ENCODE results near the gene SIX2.
A peak's percentile ranks its signal among the peaks of the same experiment; 100 is the strongest.

The SIX2 gene

DNA sequence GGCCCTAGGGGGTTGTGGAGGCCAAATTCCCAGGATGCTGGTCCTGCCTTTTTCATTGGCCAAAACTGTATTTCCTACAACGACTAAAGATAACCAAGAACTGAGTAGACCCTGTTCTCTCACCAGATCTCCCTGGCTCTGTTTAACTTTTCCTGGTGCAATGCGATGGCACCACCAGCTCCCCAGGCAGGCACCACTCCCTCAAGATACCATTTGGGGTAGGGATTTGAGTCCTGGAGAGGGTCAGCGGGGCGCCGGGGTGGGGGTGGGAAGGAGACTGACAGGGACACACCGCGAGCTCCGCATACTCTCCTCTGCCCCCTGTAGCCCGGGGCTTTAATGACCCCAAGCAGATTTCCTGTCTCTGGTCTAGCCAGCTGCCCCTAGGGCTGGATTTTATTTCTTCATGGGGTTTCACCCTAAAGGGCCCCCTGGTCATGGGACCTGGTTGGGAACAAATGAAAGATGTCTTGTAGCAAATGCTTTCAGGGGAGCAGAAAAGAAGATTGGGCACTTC, 7.3 kb downstream of the SIX2 start:
- no peak for DNase-seq (ENCODE audit: low spot score)

DNA sequence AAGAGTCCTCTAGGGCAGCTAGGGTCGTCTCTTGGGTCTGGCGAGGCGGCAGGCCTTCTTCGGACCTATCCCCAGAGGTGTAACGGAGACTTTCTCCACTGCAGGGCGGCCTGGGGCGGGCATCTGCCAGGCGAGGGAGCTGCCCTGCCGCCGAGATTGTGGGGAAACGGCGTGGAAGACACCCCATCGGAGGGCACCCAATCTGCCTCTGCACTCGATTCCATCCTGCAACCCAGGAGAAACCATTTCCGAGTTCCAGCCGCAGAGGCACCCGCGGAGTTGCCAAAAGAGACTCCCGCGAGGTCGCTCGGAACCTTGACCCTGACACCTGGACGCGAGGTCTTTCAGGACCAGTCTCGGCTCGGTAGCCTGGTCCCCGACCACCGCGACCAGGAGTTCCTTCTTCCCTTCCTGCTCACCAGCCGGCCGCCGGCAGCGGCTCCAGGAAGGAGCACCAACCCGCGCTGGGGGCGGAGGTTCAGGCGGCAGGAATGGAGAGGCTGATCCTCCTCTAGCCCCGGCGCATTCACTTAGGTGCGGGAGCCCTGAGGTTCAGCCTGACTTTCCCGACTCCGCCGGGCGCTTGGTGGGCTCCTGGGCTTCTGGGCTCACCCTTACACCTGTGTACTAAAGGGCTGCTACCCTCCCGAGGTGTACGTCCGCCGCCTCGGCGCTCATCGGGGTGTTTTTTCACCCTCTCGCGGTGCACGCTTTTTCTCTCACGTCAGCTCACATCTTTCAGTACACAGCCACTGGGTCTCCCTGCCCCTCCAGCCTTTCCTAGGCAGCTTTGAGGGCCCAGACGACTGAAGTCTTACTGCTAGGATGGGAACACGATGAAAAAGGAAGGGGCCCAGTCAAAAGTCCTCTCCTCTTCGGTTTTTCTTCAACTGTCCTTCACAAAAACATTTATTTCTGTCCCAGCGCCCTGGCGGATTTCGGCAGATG, 8.1 kb downstream of the SIX2 start:
- no peak for DNase-seq (ENCODE audit: low spot score)

DNA sequence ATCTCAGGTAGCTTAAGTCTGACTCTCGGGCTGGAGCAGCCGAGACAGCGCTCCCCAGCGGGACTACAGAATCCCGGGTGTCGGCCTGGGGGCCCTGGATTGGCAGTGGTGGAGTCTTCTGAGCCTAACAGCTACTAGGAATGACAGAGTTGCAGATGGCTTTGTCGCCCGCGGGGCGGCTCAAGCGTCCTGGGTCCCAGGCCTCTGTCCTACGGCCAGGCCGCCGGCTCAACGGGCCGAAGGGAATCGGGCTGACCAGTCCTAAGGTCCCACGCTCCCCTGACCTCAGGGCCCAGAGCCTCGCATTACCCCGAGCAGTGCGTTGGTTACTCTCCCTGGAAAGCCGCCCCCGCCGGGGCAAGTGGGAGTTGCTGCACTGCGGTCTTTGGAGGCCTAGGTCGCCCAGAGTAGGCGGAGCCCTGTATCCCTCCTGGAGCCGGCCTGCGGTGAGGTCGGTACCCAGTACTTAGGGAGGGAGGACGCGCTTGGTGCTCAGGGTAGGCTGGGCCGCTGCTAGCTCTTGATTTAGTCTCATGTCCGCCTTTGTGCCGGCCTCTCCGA, 8.8 kb downstream of the SIX2 start:
- DNase-seq (ENCODE audit: low spot score) = no peak

DNA sequence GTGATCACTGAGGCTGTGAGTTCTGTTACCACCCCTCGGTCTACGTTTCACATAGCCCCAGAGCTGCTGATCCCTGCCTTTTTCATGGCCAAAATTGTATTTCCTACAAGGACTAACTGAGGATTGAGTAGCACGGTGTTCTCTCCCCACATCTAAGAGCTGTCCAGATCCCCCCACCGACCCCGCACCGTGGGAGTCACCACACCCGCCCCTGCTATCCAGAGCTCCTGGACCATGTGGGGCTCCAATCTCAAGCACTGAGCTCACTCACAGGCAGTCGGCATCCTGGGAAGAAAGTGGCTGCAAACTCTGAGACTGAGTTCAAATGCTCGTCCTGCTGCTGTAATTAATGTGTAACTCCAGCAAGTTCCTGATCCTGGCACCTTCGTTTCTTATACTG, 9.7 kb downstream of the SIX2 start:
- DNase-seq (ENCODE audit: low spot score) = no peak

DNA sequence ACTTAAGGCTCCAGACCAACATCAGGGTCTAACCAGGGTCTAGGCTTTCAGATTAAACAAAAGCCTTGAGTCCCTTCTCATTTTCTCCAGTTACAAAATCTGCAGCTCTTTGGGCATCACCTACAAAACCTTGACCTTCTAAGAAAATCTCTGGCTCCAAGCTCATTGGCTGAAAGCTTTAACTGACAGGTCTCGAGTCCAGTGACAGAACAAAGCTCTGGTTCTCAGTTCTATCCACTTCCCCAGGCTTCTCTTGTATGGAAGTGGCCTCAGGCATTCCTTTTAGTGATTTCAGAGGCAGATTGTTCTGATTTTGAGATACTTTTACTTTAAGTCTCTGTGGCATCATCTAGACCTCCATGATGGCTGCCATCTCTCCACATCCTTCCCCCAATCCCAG, 11.3 kb downstream of the SIX2 start:
- DNase-seq (ENCODE audit: low spot score) = no peak

DNA sequence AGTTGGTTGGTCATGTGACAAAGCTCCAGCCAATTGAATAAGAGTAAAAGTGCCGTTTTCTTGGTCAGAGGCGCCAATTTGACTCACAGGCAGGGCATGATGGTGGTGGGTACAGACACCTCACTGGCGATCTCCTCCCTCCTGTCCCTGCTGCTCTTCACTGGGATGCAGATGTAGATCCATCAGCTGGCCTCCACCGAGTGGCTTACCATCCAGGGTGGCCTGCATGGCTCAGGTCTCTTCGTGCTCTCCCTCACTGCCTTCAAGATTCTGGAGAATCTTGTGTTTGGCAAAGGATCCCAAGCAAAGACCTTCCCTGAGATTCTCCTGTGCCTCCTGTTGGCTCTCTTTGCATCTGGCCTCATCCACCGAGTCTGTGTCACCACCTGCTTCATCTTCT, 12.9 kb downstream of the SIX2 start:
- DNase-seq (ENCODE audit: low spot score) = no peak

DNA sequence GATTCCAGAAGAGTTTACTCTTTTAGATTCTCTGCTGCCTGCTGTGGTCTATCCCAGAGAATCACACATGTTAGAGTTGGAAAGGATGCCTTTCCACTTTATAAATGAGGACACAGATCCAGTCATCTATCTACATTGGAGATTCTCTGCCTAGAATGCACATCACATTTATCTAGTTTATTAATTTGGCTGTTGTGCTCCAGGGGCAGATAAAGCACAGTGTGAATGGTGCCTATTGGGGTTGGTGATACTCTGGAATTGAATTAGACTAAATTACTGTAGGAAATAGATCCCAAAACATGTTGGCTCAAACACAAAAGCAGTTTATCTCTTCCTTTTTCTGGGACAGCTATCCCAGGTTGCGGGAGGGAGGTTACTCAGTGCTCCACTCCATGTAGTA, 14.9 kb downstream of the SIX2 start:
- DNase-seq (ENCODE audit: low spot score) = no peak

DNA sequence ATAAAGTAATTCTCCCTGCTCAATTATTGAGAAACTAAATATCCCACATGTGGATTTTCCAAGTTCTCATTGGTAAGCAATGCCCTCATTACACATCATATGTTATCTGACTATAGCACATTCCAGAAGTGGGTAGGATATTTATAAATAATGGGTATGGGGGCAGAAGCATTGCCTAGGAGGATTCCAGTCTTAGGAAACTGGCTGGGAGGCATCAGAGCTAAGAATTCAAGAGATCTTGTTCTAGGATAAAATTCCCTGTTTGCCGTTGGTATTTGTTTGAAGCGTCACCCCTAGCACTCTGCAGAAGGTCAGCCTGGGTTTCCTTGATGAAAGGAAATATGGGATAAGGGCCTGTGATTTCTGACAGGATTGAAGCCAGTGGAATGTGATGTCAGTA, 20.1 kb downstream of the SIX2 start:
- no peak for DNase-seq (ENCODE audit: low spot score)

DNA sequence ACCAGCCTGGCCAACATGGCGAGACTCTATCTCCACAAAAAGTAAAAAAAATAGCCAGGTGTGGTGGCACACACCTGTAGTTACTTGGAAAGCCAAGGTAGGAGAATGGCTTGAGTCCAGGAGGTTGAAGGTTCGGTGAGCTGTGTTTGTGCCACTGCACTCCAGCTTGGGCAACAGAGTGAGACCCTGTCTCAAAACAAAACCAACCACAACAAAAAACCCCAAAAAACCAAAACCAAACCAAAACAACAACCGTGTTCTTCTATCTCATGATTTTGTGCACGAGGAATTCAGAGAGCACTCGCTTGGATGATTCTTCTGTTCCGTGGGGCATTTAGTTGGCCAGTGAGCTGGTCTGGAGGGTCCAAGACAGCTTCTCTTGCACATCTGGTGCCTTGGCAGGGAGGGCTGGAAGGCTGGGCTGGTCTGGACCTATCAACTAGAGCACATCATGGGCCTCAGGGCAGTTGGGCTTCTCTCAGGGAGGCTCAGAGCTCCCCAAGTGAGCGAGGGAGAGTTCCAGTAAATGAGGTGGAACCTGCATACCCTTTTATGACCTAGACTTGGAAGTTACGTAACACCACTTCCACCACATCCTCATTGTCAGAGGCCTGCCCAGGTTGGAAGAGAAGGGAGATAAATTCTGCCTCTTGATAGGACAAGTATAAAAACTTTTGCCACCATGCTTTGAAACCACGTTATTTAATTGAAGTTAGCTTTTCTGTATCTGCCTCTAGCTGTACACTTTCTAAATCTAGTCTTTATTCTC, 25.2 kb downstream of the SIX2 start:
- DNase-seq (ENCODE audit: low spot score) = no peak

DNA sequence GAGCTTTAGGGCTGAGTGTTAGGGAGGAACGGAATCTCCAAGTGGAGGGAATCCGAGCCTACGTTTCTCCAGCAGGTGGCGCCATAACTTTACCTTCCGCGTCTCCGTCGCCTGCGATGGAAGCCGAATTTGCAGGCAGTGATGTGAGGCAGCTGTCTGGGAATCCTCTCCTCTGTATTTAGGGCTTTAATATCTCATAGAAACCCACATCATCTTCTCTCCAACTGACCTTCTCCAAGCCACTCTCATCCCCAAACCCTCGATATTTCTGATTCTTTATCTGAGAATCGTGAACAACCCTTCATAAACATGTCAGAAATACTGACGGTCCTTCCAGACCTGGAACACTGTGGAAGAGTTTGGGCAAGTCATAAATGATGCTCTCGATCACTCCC, 27.5 kb downstream of the SIX2 start:
- peak; percentile 84 for DNase-seq (ENCODE audit: low spot score)

DNA sequence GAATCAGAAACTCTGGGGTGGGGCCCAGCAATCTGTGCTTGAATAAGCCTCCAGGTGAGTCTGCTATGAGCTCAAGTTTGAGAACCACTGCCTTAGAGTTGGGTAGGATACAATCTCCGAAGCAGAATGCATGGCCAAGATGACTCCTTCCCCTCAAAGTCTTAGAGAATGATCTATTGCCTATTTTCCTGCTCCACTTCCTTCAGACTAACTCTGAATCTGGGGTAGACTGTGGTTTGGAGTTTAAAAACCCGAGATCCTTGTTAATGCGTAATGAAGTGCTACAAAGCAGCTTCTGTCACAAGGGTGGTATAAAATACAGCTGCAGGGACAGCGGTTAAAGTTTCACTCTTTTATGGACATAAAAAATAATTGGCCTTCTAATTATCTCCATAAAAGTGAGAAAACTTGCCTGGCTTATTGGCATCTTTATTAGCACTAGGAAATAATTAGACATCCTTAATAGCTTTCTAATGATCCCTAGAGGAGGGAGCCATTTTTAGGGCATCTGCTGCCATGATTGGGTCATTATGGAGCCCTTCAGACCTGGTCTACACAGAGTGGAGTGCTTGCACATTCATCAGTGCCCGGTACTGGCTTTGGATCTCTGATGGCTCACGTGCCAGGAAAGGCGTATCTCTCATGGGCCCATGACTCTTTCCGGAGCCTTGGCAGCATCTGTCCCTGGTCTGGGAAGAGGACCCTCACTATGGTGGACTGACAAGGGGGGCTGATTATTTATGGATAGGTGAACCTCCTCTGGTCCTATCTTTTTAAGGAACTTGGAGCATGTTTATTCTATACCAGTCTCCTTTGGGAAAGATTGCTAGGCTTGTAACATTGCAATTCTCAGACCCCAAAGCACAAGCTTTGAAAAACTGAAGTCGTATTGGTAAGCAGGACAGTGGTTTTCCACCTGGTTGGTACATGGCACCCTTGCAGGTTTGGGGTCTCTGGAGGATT, 28.2 kb downstream of the SIX2 start:
- no peak for DNase-seq (ENCODE audit: low spot score)

DNA sequence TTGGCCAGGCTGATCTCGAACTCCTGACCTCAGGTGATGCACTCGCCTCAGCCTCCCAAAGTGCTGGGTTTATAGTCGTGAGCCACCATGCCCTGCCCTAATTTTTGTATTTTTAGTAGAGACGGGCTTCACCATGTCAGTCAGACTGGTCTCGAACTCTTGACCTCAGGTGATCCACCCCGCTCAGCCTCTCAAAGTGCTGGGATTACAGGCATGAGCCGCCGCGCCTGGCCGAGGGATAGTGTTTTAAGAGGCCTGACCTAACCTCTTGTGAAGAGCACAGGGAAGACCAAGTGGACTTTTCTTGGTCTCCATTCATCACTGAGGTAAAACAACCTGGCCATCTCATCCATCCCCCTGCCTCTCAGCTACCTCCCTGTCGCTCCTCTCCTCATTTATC, 29.7 kb downstream of the SIX2 start:
- DNase-seq (ENCODE audit: low spot score) = no peak

DNA sequence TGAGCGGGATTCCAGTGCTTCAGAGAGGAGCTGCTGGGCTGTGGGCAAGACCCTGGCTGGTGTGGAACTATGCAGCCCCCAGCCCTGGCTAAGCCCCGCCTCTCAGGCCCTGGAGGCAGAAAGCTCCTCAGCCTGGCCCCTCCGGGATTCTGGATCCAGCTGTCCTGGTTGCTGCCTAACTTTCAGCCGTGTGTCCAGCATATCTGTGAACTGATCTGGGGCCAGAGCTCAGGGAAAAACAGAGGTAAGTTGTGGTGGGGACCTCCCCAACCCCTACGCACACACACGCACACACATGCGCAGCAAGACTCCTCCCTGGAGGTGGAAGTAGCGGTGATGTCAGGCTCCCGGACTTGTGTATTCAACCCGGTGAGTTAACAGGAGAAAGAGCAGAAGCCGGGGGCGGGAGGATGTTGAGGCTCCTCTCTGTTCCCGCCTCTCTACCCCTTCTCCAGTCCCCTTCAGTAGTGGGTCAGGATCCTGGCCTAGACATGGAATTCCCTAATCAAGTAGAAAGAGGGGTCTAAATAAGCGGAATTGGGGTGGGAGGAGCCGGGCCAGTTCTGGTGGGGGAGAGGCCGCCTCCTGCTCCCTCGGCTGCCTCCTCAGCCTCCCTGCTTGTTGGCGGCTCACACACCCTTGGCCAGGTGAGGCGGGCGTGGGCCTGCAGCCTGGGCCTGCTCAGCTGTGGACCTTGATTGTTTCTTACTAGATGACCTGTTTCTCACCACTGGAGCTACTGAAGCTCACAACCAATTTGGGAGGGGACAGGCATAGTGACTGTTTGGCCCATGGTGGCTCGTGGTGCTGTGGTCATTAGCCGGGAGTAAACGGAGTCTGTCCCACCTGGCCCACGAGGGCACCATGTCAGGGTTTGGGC, 33.4 kb downstream of the SIX2 start:
- DNase-seq (ENCODE audit: low spot score) = no peak

DNA sequence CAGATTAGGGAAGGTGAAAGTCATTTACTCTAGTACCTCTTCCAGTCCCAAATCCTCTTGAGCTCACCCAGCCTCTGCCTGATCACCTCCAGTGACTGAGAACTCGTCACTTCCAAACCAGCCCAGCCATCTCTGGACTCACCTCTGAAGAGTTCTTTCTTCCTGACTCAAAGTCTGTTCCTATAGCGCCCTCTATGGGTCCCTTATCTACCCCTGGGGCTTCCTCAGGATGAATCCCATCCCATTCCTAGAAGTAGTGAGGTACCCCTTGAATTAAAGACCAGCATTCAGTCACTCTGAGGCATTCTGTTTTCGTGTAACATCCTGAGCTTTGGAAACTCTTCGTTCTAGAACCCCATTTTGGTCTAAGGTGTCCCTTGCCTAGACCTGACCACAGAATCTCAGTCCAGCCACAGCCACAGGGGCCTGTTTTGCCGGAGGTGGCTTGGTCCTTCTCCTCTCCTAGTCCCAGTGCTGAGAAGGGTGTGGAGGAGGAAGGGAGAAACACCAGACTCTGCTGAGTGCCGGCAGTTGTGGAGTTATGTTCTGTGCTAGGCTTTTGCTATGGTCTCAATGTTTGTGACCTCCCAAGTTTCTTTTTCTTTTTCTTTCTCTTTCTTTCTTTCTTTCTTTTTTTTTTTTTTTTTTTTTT, 35.1 kb downstream of the SIX2 start:
- no peak for DNase-seq (ENCODE audit: low spot score)

DNA sequence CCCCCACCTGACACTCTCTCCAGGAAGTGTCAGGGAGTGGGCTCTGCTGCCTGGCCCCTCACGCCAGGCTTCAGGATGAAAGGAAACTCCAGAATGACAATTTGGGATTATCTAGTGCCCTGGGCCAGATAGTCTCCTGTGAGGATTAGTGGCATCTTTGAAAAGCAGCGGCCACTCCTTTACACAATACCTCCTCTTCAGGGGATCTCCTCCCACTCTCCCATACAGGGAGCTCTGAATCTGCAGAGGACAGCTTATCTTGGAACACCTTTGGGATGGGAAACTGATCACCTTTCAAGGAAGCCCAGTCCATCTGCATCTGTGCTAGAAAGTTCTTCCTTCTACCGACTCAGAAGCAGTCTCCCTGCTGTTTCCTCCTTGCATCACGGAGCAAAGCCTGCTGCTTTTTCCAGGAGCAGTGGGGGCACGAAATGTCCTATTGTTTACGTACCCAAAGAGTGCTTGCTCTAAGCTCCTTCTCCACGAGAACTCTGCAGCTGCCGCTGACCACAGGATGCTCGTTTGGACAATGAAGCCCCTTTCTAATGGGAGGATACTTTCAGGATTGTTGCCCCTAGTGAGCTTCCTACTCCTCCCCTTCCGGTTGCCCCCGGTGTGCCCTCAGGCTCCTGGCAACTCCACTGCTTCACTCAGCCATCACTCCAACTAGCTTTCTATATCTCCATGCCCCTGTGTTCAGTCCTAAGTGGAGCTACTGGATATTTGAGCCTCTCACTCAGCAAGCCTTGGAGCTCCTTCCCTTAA, 36.3 kb downstream of the SIX2 start:
- no peak for DNase-seq (ENCODE audit: low spot score)

DNA sequence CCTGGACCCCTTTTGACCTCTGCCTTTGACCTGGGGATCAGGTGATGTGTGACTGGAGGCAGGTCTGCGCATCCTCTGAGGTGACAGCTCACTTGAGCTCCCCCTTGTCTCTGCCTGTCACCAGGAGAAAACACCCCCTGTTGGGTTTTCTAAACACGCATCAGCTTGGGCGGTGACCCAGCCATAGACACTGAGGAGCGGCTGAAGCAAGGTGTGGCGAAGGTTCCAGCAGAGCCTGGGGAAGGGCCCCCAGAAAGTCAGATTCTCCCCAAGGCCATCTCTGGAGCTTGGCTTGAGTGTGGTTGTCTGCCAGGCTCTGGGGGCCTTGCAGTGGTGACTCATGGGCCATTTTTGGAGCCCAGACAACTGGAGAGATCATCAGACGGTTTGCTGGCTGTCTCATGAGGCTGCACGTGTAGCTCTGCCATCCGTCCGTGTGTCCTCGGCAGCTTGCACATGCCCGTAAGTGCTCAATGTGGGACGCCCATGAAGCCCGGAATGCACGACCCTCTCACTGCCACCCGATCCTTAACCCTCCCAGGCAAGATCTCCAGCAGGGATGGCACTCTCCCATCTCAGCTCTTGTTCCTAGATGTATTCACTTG, 38.3 kb downstream of the SIX2 start:
- DNase-seq (ENCODE audit: low spot score) = no peak

DNA sequence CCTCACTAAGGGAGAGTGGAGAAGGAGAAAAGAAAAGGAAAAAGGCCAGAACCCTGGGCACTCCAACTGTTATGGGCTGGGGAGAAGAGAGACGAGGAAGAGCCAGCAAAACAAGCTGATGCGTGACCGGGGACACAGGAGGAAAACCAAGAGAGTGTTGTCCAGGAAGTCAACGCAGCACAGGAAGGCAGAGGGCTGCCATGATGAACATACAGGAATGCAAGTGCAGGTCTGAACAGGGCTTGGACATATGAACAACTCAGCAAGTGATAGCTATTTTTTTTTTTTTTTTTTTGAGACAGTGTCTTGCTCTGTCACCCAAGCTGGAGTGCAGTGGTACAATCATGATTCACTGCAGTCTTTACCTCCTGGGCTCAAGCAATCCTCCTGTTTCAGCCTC, 39.3 kb downstream of the SIX2 start:
- no peak for DNase-seq (ENCODE audit: low spot score)

DNA sequence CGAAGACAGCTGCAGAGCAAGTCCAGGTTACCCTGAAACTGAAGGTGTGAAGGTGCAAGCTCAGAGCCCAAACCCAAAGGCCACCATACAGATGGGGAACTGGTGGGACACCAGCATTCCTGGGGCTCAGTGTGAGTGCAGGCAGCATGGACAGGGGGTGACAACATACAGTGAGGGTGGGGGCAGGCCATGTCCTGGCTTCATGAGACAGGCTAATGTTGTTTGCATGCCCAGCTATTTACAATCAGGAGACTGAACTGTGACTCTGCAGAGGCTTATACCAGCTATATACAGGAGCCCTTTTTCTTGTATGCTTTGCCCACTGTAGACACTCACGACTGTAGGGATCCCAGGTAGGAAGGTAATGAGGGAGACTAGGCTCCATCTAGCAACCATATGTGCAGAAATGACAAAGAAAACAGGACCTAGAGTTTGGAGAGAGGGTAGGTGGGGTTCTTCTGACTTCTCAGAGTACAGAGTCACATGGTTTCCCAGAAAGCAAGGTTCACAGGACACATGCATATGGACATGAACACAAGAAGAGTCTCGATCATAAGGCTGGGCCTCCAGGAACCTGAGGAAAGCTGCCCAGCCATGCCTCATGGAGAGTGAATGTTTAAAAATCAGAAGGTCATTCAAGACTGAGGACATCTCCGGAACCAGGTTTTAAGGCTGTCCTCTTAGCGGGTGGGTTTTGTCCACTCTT, 41.4 kb downstream of the SIX2 start:
- no peak for DNase-seq (ENCODE audit: low spot score)
